Right lobe of liver (tissue), 4 donors: ENCODE data around the gene ATP6V1G1.

ENCODE experiments used
- POLR2A ChIP-seq: fragments of 450-650 bp; IDR thresholded peaks from one replicate; pipeline ENCODE4 v1.6.1; 2017; ENCODE audit warnings: antibody characterized with exemption, mild to moderate bottlenecking
- TF ChIP-seq, protein P1 (sequence below), 4 donors: fragments of 200-600 bp in 3 of 4; fragments of 450-650 bp in 1 of 4; IDR thresholded peaks; one replicate each; pipeline versions ENCODE4 v1.5.1 to v1.8.0; 2016 to 2022; ENCODE audit warnings: antibody characterized with exemption in 4 of 4, mild to moderate bottlenecking in 2 of 4
- donor health status: DM: no; HTN: no; CAD: no.
- donor health status: DM: no; HTN: no; CAD: no.
- donor health status: DM: no; HTN: yes; CAD: no.

DNA sequence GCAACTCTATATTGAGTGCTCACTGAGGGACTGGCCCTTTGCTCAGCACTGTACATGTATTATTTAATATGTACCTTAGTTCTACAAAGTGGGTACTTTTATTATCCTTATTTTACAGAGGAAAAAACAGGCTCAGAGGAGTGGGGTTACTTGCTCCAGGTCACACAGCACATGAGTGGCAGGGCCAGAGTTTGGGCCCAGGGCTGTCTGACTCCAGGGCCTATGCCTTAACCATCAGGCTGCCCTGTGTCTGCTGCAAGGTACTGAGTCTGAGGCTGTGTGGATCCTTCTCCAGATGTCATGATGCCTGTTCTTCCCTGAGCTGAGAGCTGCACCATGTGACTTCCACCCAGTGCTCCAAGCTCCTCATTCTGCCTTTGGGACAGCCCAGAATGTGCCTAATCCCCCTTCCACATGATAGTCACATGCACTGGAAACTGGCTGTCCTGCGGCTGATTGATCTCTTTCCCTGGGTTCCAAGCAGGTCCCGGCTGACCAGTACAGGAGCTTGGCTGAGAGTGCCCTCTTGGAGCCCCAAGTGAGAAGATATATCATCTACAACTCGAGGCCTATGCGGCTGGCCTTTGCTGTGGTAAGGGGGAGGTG, 38.9 kb downstream of the ATP6V1G1 start:
- TF ChIP-seq, protein P1, sequence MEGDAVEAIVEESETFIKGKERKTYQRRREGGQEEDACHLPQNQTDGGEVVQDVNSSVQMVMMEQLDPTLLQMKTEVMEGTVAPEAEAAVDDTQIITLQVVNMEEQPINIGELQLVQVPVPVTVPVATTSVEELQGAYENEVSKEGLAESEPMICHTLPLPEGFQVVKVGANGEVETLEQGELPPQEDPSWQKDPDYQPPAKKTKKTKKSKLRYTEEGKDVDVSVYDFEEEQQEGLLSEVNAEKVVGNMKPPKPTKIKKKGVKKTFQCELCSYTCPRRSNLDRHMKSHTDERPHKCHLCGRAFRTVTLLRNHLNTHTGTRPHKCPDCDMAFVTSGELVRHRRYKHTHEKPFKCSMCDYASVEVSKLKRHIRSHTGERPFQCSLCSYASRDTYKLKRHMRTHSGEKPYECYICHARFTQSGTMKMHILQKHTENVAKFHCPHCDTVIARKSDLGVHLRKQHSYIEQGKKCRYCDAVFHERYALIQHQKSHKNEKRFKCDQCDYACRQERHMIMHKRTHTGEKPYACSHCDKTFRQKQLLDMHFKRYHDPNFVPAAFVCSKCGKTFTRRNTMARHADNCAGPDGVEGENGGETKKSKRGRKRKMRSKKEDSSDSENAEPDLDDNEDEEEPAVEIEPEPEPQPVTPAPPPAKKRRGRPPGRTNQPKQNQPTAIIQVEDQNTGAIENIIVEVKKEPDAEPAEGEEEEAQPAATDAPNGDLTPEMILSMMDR (IDR thresholded peaks at IDR 0.05) = no peak
- TF ChIP-seq POLR2A = no peak
